Measurements from ENCODE around the gene EIF1AD. TPM values are rescaled to one million over a fixed set of nuclear protein-coding genes. Genes with fewer than 3 reads are reported as not detected.

The EIF1AD gene
- total and polyA plus RNA-seq, 2 experiments from 2014 or later: 19.4 to 25.6 TPM

DNA sequence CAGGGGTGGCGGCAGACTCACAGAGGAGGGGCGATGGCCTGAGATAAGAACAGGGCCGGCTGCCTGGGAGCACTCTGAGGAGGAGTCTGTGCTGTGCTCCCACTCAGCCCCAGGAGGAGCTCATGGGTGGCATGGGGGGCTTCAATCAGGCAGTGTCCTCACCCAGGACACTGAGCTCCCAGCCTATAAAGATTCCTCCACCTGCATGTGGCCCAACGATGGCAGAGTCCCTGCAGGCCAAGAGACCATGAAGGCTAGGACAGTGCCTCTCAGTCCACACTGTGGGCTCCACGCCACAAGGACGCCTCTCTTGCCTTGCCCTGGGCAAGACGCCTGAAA, 11.8 kb upstream of the EIF1AD start:
- H3K27ac ChIP-seq: no peak overlapping the region

DNA sequence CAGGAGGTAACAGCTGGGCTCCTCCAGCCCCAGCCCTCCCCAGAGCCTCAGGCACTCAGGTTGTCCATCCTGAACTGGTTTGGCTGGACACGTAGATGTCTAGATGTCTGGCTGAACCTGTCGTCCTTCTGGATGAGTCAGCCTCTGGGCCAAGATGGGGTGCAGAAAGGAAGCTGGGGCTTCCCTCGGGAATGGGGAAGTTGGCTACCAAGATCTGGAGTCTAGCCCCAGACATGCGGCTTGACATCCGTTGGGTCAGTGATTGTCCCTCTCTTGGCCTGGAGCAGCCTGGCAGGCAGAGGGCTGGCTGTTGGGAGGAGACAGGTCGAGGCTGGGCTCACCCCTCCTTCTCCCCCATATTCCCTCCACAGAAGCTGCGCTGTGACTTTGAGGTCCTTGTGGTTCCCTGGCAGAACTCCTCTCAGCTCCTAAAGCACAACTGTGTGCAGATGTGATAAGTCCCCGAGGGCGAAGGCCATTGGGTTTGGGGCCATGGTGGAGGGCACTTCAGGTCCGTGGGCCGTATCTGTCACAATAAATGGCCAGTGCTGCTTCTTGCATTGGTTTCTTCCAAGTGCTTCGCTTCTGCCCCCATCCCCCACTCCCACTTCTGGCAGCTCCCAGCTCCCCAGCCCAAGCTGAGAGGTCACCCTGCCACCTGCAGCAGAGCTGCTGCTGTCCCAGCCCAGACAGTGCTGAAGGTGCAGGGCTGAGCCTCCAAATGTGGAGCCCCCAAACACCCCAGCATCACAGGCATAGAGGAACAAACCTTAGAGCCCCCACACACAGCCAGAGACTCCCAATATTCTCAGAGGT, 11.2 kb upstream of the EIF1AD start:
- no peak overlapping the region for H3K4me2 ChIP-seq
- H4K20me1 ChIP-seq (ENCODE audit: insufficient read depth, poor library complexity, severe bottlenecking): no peaks in the 10 kb centered on the region
- 70% methylated on average over 12 of the region's 12 CpGs for WGBS (ENCODE audit: low lambda C conversion rate, missing lambda C conversion rate)
- no peaks in the 10 kb centered on the region for H3K9me2 ChIP-seq (replicated peaks; ENCODE audit: insufficient read depth)
- peaks cover 22% of the 10 kb centered on the region for H3K27me3 ChIP-seq
- H3K4me3 ChIP-seq: no peak overlapping the region
- H2AFZ ChIP-seq: no peak overlapping the region
- H3K36me3 ChIP-seq (replicated peaks; ENCODE audit: insufficient read depth, low read depth): no peaks in the 10 kb centered on the region
- DNase-seq (ENCODE audit: low spot score): no peak
- no peaks in the 10 kb centered on the region for H3K4me1 ChIP-seq (ENCODE audit: insufficient read depth)
- TF ChIP-seq, protein P1, sequence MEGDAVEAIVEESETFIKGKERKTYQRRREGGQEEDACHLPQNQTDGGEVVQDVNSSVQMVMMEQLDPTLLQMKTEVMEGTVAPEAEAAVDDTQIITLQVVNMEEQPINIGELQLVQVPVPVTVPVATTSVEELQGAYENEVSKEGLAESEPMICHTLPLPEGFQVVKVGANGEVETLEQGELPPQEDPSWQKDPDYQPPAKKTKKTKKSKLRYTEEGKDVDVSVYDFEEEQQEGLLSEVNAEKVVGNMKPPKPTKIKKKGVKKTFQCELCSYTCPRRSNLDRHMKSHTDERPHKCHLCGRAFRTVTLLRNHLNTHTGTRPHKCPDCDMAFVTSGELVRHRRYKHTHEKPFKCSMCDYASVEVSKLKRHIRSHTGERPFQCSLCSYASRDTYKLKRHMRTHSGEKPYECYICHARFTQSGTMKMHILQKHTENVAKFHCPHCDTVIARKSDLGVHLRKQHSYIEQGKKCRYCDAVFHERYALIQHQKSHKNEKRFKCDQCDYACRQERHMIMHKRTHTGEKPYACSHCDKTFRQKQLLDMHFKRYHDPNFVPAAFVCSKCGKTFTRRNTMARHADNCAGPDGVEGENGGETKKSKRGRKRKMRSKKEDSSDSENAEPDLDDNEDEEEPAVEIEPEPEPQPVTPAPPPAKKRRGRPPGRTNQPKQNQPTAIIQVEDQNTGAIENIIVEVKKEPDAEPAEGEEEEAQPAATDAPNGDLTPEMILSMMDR (IDR thresholded peaks at IDR 0.05; ENCODE audit: poor library complexity): no peak
- TF ChIP-seq EZH2 (IDR thresholded peaks at IDR 0.05; ENCODE audit: borderline replicate concordance) (no peak), EZH2phosphoT487 (IDR thresholded peaks at IDR 0.05; ENCODE audit: low read depth, severe bottlenecking, unreplicated experiment) (no peak)
- no peaks in the 10 kb centered on the region for H3K9me3 ChIP-seq (ENCODE audit: low read depth)
- H3K79me2 ChIP-seq: no peaks in the 10 kb centered on the region
- H3K27ac ChIP-seq: no peak overlapping the region

More for the DNA sequence above, 11.8 kb upstream of the EIF1AD start:
- Histone ChIP-seq H3K4me3 (no peak overlapping the region), H2AFZ (no peak overlapping the region), H3K27me3 (peaks cover 22% of the 10 kb centered on the region), H3K79me2 (no peaks in the 10 kb centered on the region), H3K4me2 (no peak overlapping the region), H3K9me2 (replicated peaks; ENCODE audit: insufficient read depth) (no peaks in the 10 kb centered on the region), H4K20me1 (ENCODE audit: insufficient read depth, poor library complexity, severe bottlenecking) (no peaks in the 10 kb centered on the region), H3K36me3 (replicated peaks; ENCODE audit: insufficient read depth, low read depth) (no peaks in the 10 kb centered on the region), H3K9me3 (ENCODE audit: low read depth) (no peaks in the 10 kb centered on the region), H3K4me1 (ENCODE audit: insufficient read depth) (no peaks in the 10 kb centered on the region)
- TF ChIP-seq, protein P1 (IDR thresholded peaks at IDR 0.05; ENCODE audit: poor library complexity): no peak
- no peak for TF ChIP-seq EZH2phosphoT487 (IDR thresholded peaks at IDR 0.05; ENCODE audit: low read depth, severe bottlenecking, unreplicated experiment)
- TF ChIP-seq EZH2 (IDR thresholded peaks at IDR 0.05; ENCODE audit: borderline replicate concordance): no peak
- 66% methylated on average over 7 of the region's 7 CpGs for WGBS (ENCODE audit: low lambda C conversion rate, missing lambda C conversion rate)
- DNase-seq (ENCODE audit: low spot score): no peak

DNA sequence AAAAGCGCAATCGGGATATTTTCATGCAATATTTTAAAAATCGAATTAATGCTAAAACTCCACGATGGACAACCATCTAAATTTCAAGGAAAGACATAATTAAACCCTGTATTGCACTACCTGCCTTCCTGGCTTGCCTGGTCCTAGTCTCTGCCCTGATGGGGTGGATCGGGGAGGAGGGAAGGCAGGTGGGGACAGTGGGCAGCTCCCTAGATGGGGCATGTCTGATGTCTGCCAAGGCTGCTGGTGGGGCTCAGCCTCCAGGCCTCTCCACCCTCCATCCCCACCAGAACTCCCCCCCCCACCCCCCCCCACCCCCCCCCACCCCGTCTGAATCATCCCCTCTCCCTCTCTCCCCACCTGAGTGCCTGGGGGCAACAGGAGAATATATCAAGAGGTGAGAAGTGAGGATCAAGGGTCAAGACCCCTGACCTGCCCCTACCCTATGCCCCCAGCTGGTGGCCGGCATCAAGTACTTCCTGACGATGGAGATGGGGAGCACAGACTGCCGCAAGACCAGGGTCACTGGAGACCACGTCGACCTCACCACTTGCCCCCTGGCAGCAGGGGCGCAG, 10.5 kb upstream of the EIF1AD start:
- WGBS (ENCODE audit: low lambda C conversion rate, missing lambda C conversion rate): 64% methylated on average over 11 of the region's 12 CpGs
- Histone ChIP-seq H3K4me2 (no peak overlapping the region), H3K9me2 (replicated peaks; ENCODE audit: insufficient read depth) (no peaks in the 10 kb centered on the region), H3K4me3 (no peak overlapping the region), H3K27ac (no peak overlapping the region), H3K27me3 (peaks cover 22% of the 10 kb centered on the region), H3K4me1 (ENCODE audit: insufficient read depth) (no peaks in the 10 kb centered on the region), H3K79me2 (no peaks in the 10 kb centered on the region), H3K9me3 (ENCODE audit: low read depth) (no peaks in the 10 kb centered on the region), H2AFZ (no peak overlapping the region), H4K20me1 (ENCODE audit: insufficient read depth, poor library complexity, severe bottlenecking) (no peaks in the 10 kb centered on the region), H3K36me3 (replicated peaks; ENCODE audit: insufficient read depth, low read depth) (no peaks in the 10 kb centered on the region)
- TF ChIP-seq EZH2 (IDR thresholded peaks at IDR 0.05; ENCODE audit: borderline replicate concordance) (no peak), EZH2phosphoT487 (IDR thresholded peaks at IDR 0.05; ENCODE audit: low read depth, severe bottlenecking, unreplicated experiment) (no peak)
- TF ChIP-seq, protein P1 (IDR thresholded peaks at IDR 0.05; ENCODE audit: poor library complexity): no peak
- no peak for DNase-seq (ENCODE audit: low spot score)
